ENCODE results near the gene CSN3.
"Not testable (repeated sequence)": the region's sequence is repeated elsewhere in the genome, so short reads cannot be mapped to it uniquely, and the experiment has no call there.

- not testable (repeated sequence) for TF ChIP-seq POLR2A (IDR thresholded peaks at IDR 0.05; ENCODE audit: low read depth, low read length); SMC3 (IDR thresholded peaks at IDR 0.05; ENCODE audit: low read depth, low read length); RFX5 (IDR thresholded peaks at IDR 0.05; ENCODE audit: low read depth, low read length); MXI1 (IDR thresholded peaks at IDR 0.05; ENCODE audit: borderline replicate concordance, low read depth, low read length); RCOR1 (IDR thresholded peaks at IDR 0.05; ENCODE audit: insufficient replicate concordance, low read length); USF2 (IDR thresholded peaks at IDR 0.05; ENCODE audit: low read depth, low read length); RAD21 (IDR thresholded peaks at IDR 0.05; ENCODE audit: low read length); CHD1 (IDR thresholded peaks at IDR 0.05; ENCODE audit: low read depth, low read length); CEBPB (IDR thresholded peaks at IDR 0.05; ENCODE audit: low read depth, low read length); MAZ (IDR thresholded peaks at IDR 0.05; ENCODE audit: borderline replicate concordance, low read depth, low read length); NFE2L2 (IDR thresholded peaks at IDR 0.05; ENCODE audit: low read depth, low read length); MAFK (IDR thresholded peaks at IDR 0.05; ENCODE audit: low read depth, low read length)
- TF ChIP-seq, protein P1, sequence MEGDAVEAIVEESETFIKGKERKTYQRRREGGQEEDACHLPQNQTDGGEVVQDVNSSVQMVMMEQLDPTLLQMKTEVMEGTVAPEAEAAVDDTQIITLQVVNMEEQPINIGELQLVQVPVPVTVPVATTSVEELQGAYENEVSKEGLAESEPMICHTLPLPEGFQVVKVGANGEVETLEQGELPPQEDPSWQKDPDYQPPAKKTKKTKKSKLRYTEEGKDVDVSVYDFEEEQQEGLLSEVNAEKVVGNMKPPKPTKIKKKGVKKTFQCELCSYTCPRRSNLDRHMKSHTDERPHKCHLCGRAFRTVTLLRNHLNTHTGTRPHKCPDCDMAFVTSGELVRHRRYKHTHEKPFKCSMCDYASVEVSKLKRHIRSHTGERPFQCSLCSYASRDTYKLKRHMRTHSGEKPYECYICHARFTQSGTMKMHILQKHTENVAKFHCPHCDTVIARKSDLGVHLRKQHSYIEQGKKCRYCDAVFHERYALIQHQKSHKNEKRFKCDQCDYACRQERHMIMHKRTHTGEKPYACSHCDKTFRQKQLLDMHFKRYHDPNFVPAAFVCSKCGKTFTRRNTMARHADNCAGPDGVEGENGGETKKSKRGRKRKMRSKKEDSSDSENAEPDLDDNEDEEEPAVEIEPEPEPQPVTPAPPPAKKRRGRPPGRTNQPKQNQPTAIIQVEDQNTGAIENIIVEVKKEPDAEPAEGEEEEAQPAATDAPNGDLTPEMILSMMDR (conservative IDR thresholded peaks at IDR 0.05; ENCODE audit: low read depth, low read length) = not testable (repeated sequence)
These were observed at the start of gene CSN3 for GRCh38 chr4:70242297-70242696.

Data from IMR-90 (cell line).